Activated CD8-positive, alpha-beta memory T cell treated with anti-CD3 and anti-CD28 coated beads for 4 hours (primary cell): ENCODE measurements around the gene GATA5.
"Not testable (repeated sequence)": the region's sequence is repeated elsewhere in the genome, so short reads cannot be mapped to it uniquely, and the experiment has no call there.

ENCODE experiments used
- DNase-seq, 2 donors: peaks; one replicate each; pipeline ENCODE4 v3.0.0-alpha.2; 2020; ENCODE audit warnings: low read depth in 2 of 2

The GATA5 gene

DNA sequence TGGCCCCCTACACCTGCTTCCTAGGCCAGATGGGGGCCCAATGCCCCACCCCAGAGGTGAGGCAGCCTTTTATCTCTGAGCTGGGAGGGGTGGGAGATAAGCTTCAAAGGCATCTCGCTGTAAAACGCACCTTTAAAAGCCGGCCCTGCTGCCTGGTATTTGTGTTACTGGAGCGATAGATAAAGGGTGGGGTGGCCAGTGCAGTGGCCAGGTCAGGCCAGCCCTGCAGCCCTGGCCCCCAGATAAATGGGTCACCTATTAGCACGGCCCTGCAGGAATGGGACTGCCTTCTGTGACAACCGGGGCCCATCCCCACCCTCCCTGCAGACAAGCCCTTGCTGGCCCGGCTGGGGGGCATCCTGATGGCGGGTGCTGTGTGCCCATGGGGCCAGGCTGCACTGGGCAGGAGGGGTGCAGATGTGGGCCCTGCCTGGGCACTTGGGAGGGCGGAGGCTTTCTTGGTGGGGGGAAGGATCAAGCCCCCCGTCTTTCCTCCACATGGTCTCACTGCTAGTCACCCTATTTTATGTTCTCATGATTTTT is 45.4 kb downstream of the GATA5 start:
- DNase-seq = no peak

DNA sequence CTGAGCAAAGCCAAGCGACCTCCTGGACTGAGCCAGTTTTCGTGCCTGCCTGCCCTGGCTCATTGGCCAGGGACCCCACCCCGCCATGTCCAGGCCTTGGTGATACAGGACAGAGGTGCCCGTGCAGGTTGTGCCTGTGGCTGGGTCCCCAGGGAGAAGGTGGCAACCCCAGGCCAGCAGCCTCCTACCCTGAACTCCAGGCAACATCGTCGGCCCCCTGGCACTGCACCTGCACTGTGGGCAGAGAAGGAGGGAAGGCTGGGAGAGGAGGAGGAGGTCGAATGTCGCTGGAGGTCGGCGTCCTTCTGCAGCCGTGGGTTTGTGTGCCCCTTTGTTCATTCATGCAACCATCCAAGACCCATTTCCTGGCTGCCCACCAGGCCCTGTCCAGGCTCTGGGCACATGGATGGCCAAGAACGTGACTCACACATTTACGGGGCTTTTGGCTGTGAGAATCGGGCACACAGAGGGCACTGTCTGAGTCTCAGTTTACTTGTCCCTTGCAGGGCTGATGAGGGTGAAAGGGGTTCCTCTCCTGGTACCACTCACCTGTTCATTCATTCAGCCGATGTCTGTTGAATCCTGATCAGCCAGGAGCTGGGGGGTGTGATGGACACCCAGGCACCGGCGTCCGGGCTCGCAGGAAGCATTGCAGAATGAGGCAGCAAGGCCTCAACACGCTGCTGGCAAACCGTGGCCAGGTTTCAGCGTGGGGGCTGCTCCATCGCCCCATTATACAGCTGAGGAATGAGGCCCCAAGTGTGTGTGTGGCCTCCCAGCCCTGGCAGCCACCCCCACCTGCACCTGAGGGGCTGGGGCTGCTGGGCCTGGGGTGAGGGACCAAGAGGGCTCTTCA is 46.1 kb downstream of the GATA5 start:
- no peak for DNase-seq

DNA sequence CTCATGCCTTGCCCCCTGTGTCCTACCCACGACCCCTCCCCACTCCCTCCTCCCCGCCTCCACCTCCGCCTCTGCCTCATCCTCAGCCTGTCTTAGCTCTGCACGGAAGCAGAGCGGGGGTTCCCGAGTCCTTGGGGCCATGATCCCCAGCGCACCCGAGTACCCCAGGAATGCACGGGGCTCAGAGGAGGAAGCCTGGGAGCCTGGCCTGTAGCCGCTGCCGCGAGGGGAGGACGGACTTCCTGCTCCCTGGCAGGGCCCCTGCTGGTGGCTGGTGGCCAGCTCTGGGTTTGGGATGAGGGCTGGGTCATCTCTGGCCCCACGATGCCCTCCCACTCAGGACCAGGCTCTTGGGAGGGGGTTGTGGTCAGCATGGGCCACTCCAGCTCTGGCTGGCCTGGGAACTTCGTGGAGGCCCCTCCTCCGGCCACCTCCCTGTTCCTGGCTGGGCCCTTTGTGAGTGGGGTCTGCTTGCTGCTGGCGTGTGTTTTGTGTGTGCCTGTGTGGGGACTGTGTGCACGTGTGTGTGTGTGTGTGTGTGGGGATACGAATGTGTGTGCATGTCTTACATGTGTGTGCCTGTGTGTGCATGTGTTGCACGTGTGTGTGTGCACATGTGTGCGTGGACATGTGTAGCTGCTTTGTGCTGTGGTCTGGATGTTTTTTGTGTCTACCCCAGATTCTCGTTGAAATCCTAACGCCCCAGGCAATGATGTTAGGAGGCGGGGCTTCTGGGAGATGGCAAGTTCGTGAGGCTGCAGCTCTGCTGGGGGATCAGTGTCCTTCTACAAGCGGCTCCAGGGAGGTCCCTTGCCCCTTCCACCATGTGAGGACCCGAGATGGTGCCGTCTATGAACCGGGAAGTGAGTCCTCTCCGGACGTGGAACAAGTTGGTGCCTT is 47.1 kb downstream of the GATA5 start:
- no peak for DNase-seq

DNA sequence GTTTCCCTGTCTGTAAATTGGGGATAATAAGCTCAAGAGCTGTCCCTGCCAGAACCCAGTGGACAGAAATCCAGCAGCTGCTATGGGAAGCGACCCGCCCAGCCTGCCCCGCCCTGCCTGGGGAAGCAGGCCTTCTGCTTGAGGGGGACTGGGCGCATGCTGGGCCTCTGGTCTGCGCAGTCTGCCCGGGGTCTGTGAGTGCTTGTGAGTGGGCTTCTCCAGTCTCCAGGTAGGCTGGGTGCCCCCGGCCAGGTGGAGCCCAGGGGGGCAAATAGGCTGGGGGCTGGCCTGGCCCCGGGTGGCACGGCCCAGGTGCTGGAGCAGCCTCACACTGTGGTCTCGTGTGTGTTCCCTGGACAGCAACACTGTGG is 47.8 kb downstream of the GATA5 start:
- DNase-seq = no peak

DNA sequence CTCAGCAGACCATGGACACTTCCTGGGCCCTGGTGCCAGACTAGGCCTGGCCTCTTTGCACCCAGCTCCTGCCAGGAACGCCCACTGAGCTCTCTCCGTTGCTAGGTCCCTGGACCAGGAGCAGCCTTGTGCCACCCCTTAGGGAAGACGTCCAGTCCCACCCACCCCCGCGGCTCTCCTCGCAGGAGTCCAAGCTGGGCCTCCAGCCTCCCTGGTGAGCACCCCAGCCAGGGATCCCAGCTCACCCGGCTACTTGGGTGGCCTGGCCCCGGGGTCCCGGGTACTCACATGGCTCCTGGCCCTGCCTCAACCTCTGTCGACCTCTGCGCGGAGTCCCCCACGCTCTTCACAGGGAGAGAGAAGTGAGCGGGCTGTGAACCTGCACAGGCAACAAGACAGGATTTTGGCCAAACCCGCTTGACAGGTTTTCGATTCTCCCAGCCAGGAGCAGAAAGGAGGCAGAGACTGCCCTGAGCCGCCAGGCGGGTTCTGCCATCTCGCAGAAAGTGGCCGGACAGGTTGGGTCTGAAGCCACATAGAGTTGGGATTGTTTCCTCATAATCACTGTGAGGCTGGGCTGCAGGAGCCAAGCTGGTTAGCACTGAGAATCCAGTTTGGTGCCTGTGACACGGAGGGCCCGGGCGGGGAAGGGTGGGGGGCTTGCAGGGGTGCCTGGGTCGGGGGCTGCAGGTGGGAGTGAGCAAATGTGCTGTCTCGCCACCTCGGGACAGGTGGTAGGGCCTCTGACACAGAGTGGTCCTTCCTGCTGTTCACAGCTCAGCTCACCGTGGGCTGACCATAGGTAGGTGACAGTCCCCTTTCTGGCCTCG is 48.4 kb downstream of the GATA5 start, which contains the start of gene RBBP8NL:
TSS of gene RBBP8NL (minus strand) at position 368 of the 830 bp plus-strand sequence. CDS start 7,892 bp downstream, outside the sequence.
- no peak for DNase-seq

DNA sequence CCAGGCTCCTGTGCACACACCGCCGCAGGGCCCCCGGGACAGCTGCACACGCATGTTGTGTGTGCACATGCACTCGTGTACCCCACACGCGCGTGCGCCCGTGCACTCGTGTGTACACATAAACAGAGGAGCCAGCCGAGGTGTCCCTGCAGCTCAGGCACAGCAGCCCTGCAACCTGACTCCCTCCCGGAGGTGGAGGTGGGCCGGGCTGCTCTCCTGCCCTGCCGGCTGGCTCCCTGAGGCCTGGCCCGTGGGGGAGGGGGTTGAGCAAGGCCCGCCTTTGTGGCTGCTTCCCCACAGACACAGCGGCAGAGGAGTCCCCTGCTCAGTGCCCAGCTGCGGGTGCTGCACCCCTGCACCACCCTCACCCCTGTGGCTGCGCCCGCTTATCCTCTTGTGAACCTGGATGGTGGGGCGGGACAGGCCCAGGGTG is 49.1 kb downstream of the GATA5 start:
- DNase-seq = no peak

DNA sequence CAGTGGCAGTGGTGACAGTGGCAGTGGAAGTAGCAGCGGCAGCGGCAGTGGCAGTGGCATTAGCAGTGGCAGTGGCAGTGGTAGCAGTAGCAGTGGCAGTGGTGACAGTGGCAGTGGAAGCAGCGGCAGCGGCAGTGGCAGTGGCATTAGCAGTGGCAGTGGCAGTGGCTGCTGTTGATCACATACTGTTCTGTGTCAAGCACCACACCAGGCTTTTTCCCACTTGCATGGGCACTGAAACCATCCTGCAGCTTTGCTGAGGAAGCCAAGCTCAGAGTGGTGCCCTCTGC is 49.8 kb downstream of the GATA5 start:
- DNase-seq = not testable (repeated sequence)

DNA sequence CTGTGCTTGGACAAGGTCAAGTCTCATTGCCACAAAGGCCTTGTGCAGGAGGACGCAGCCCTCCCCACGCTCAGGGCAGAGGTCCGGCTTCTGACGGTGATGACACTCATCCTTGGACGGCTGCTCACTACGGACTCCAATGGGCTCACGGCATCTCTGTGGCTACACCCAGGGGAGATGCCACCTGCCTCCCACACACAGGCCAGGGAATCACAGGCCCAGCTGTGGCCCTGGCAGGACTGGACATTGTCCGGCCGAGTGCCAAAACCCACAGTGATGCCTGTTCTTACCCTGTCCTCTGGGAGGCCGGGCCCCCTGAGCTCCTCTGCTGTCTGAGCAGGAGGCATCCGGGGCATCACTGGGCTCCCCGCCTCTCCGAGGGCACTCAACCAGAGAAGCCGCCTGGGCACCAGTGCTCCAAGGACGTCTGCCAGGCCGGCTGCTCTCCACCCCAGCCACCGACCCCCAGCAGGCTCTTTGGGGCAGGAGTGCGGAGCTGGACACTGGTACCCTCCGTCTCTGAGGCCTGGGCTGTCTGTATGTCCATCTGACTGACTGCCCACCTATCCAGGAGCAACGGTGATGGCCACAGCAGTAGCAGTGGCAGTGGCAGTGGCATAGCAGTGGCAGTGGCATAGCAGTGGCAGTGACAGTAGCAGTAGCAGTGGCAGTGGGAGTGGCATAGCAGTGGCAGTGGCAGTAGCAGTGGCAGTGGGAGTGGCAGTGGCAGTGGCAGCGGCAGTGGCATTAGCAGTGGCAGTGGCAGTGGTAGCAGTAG is 50.3 kb downstream of the GATA5 start:
- DNase-seq = no peak

DNA sequence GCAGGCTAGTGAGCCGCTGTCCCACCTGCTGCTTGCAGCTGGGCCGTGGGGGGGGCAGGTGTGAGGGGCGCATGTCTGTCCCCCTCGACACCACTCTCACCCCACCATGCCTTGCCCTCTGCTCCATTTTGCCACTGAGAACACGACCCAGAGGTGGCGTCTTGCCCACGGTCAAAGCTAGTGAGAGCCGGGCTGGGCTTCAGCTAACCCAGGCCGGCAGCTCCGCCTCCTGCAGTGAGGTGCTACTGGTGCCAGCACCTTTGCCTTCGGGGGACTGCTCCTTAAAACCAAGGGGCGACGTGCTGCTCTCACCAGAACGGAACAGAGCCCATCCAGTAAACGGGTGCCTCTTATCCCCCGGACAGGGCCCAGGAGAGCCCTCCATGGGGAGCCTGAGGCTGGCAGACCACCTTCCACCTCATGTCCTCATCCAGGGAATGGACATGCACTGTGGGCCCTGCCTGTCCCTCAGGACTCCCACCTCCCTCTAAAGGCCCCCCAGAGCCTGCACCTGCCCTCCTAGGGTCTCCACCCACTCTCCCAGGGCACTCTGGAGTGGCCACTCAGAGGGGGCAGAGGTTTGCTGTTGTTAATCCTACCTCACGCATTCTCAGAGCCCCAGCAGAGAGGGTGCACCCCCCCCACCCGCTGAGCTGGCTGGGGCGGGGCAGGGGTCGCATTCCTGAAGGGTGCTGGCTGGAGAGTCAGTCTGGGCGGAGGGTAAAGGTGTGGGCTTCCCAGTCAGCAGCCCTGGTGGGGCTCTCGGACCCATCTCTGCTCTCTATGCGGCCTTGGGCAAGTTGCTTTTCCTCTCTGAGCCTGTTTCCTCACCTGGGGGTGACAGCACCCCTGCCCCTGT is 51.3 kb downstream of the GATA5 start:
- DNase-seq = no peak

DNA sequence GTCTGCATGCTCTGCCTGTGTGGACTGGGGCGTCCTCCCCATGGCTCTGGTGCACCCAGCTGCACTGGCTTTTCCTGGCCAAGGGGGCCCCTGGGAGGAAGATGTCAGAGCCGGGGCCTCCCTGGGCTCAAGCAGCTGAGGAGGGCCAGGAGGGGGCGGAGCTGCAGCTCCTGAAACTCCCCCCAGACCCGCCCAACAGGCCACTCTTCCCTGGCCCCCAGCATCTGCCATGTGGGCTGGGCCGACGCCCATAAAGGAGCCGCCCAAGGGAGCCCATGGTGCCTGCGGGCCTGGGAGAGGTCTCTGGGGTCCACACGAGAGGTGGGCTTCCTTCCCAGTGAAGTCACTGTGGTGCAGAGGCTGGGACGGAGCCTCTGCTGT is 52.5 kb downstream of the GATA5 start:
- DNase-seq = no peak

DNA sequence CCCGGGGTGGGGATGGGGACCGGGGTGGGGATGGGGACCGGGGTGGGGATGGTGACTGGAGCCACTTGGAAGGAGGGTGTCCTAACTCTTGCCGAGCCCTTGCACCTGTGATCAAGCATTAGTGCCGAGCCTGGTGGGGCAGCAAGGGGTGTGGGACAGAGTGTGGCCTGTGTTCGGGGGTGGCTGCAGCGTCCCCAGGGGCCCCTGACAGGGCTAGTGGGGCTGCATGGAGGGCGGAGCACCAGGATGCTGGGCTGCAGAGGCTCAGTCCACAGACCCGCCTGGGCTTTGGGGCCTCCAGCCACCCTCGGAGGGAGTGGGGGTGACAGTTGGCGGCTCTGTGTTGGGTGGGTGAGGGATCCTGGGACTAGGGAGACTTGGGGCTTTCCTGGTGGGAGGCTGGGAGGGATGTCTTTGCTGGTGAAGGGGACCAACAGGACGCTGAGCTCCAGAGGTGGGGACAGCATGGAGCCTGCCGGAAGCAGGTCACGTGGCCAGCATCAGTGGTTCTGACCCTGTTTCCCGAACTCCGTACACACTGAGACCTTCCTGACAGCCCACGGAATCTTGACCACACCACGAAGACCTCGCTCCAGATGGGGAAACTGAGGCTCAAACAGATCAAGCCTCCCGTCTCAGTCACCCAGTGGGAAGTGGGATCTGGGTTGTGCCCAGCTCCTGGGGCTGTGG is 53.0 kb downstream of the GATA5 start:
- DNase-seq = no peak

DNA sequence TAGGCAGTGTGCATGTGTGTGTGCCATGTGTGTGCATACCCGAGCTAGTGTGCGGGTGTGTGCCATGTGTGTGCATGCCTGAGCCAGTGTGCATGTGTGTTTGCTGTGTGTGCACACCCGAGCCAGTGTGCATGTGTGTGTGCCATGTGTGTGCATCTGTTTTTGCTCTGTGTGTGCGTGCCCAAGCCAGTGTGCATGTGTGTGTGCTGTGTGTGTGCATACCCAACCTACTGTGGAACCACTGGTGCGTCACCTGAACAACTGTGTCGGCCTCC is 54.1 kb downstream of the GATA5 start:
- DNase-seq = no peak

DNA sequence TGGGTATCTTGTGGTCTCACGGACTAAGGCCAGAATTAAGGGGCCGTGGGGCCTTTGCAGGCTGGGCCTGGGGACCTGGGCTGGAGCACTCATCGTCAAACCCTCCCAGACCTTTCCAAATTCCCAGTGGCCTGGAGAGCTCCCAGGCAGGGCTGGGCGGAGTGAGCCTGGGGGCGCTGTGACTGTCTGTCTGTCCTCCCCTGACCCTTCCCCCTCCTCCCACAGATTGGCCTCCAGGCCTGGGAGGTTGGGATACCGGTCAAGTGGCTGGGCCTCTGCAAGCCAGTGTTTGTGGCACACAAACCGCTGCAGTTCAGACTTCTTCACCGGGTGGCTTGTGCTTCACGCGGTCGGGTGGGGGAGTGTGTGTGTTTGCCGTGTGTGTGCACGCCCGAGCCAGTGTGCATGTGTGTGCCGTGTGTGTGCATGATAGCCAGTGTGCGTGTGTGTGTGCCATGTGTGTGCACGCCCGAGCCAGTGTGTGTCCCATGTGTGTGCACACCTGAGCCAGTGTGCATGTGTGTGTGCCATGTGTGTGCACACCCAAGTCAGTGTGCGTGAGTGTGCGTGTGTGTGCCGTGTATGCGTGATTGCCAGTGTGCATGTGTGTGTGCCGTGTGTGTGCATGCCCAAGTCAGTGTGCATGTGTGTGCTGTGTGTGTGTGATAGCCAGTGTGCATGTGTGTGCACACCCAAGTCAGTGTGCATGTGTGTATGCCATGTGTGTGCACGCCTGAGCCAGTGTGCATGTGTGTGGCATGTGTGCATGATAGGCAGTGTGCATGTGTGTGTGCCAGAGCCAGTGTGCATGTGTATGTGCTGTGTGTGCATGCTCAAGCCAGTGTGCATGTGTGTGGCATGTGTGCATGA is 54.7 kb downstream of the GATA5 start:
- no peak for DNase-seq

DNA sequence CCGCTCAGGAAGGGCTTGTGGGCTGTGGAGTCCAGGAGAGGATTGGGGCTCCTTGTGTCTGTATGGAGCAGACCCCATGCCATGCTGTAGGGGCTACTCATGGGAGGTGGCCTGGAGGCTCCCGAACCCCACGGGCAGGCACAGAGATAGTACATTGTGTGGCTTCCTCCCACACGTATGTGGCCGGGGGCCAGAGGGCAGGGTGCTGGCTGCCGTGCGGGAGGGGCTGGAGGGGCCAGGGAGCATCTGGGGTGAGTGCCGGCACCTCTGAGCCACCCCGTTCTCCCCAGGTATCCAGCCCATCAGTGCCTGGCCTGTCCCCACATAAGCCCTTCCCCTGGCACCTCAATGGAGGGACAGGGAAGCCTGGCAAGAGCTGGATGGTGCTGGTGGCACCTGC is 56.0 kb downstream of the GATA5 start:
- no peak for DNase-seq

DNA sequence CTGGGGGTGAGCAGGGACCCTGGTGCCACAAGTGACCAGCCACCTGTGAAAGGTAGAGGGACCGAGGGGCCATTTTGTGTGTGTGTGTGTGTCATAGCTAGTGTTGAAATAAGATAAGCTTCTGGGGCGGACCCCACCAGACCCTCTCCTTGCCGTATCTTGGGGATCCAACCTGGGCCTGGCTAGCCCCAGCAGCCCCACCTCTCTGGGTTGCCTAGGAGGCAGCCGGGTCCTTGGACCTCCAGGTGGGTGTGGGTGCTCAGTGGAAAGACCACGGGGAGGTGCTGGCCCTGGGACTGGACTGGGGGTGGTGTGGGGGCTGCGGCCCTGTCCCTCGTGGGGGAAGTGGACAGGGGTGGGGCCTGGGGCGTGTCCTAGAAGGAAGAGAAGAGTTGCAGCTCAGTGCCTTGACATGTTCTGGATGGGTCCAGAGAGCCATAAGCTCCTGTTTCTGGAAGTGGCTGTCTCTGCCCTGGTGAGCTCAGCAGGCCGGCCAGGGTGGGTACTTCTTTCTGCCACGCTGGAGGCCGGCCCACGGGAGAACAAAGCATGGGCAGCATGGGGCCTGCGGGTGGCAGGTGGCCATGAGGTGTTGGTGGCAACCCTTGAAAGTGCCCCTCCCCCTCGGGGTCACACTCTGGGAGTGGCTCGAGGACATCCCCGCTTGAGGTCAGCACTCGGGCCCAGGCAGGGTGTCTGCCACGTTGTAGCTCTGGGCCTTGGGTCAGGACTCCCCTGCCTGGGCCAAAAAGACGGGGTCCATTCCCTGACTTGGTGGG is 56.9 kb downstream of the GATA5 start:
- no peak for DNase-seq

DNA sequence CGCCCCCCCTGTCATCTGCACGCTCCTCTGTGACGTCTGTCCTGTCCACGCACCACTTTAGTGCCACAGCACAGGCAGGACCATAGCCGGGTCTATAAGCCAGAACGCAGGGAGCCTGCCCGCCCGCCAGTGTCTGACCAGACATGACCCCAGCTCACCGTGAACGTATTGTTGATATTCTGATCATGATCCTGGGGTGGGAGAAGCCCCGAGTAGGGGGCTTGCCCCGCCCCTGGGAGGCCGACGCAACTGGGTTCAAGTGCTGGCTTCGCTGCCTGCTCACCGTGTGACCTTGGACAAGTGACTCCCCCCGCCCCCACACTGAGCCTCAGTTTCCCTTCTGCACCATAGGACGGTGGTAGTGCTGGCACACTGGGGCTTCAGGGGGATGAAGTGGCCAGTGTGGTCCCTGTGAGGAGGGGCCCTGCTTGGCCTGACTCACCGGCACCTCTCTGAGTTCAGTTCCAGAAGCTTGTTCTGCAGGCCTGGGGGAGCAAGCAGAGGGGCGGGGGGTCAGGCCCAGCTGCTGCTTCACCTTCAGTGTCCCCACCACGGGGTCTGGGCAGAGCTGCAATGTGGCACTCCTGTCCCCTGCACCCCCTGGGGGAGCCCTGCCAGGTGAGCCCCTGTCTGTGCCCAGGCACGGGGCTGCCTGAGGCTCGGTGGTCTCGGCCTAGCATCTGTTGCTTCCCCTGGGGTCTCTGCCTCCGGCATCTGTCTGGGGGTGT is 57.6 kb downstream of the GATA5 start:
- DNase-seq = no peak
